ENCODE measurements around the gene SMG9. TPM values are rescaled to one million over a fixed set of nuclear protein-coding genes. Genes with fewer than 3 reads are reported as not detected.

The SMG9 gene
- total and polyA plus RNA-seq, 2 donors from 2014 or later: 25.1 to 34.6 TPM

GRCh38 chr19:43747557-43748204 lies 7.1 kb downstream of the SMG9 start:
- Histone ChIP-seq H3K9me3 (ENCODE audit: control insufficient read depth in 2 of 3, insufficient read depth in 1 of 3, low read length in 3 of 3) (no peaks in the 10 kb centered on the region), H3K4me3 (ENCODE audit: low read length in 3 of 3) (no peak overlapping the region), H3K27ac (ENCODE audit: low read depth in 2 of 2, low read length in 2 of 2) (no peak overlapping the region), H3K27me3 (ENCODE audit: control insufficient read depth, insufficient read depth, low read length) (no peaks in the 10 kb centered on the region), H3K4me1 (ENCODE audit: control insufficient read depth in 2 of 3, insufficient read depth in 2 of 3, low read depth in 1 of 3, low read length in 3 of 3) (peaks cover 0 to 3% (median 0%) of the 10 kb centered on the region in 3 donors), H3K9ac (ENCODE audit: low read length in 3 of 3) (no peak overlapping the region), H3K36me3 (ENCODE audit: control insufficient read depth in 2 of 3, insufficient read depth in 3 of 3, low read length in 3 of 3) (peaks cover 4 to 37% (median 20%) of the 10 kb centered on the region in 3 donors)
- intact Hi-C loops (cut with DNase I): no loop called here
- FAIRE-seq (no peak), DNase-seq (no peak)
- TF ChIP-seq, protein P1, sequence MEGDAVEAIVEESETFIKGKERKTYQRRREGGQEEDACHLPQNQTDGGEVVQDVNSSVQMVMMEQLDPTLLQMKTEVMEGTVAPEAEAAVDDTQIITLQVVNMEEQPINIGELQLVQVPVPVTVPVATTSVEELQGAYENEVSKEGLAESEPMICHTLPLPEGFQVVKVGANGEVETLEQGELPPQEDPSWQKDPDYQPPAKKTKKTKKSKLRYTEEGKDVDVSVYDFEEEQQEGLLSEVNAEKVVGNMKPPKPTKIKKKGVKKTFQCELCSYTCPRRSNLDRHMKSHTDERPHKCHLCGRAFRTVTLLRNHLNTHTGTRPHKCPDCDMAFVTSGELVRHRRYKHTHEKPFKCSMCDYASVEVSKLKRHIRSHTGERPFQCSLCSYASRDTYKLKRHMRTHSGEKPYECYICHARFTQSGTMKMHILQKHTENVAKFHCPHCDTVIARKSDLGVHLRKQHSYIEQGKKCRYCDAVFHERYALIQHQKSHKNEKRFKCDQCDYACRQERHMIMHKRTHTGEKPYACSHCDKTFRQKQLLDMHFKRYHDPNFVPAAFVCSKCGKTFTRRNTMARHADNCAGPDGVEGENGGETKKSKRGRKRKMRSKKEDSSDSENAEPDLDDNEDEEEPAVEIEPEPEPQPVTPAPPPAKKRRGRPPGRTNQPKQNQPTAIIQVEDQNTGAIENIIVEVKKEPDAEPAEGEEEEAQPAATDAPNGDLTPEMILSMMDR (IDR thresholded peaks at IDR 0.05; ENCODE audit: borderline replicate concordance, extremely low read depth, insufficient read depth): no peak

DNA sequence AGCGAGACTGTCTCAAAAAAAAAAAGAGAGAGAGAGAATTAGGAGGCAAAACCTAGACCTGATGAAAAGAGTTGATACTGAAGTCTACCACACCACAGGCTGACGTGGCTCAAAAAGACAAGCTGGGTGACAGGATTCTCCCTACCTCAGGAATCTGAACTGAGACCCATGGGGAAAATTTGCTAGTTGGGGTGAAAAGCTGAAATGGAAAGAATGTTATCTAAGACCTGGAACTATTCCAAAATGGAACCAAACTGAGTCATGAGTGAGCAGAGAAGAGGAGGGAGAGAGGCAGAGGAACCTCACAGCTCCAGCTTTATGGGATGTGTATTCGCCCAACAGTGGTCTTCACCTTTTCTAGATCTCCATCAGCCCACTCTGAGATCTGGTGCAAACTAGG lies 11.7 kb downstream of the SMG9 start:
- no peaks in the 10 kb centered on the region for H3K9me3 ChIP-seq (ENCODE audit: control insufficient read depth in 2 of 3, insufficient read depth in 1 of 3, low read length in 3 of 3)
- TF ChIP-seq, protein P1 (IDR thresholded peaks at IDR 0.05; ENCODE audit: borderline replicate concordance, extremely low read depth, insufficient read depth): no peak
- intact Hi-C loops (cut with DNase I): no loop called here
- FAIRE-seq: no peak
- no peak for DNase-seq
- no peaks in the 10 kb centered on the region for H3K27me3 ChIP-seq (ENCODE audit: control insufficient read depth, insufficient read depth, low read length)
- no peak overlapping the region for H3K4me3 ChIP-seq (ENCODE audit: low read length in 3 of 3)
- H3K4me1 ChIP-seq (ENCODE audit: control insufficient read depth in 2 of 3, insufficient read depth in 2 of 3, low read depth in 1 of 3, low read length in 3 of 3): no peaks in the 10 kb centered on the region
- no peak overlapping the region for H3K9ac ChIP-seq (ENCODE audit: low read length in 3 of 3)
- H3K27ac ChIP-seq (ENCODE audit: low read depth in 2 of 2, low read length in 2 of 2): no peak overlapping the region
- peaks cover 7 to 50% (median 27%) of the 10 kb centered on the region in 3 donors for H3K36me3 ChIP-seq (ENCODE audit: control insufficient read depth in 2 of 3, insufficient read depth in 3 of 3, low read length in 3 of 3)

GRCh38 chr19:43741075-43741825 lies 13.5 kb downstream of the SMG9 start:
- TF ChIP-seq, protein P1 (IDR thresholded peaks at IDR 0.05; ENCODE audit: borderline replicate concordance, extremely low read depth, insufficient read depth): no peak
- DNase-seq: no peak
- no peaks in the 10 kb centered on the region for H3K4me1 ChIP-seq (ENCODE audit: control insufficient read depth in 2 of 3, insufficient read depth in 2 of 3, low read depth in 1 of 3, low read length in 3 of 3)
- no peak for FAIRE-seq
- H3K9me3 ChIP-seq (ENCODE audit: control insufficient read depth in 2 of 3, insufficient read depth in 1 of 3, low read length in 3 of 3): no peaks in the 10 kb centered on the region
- no peak overlapping the region for H3K9ac ChIP-seq (ENCODE audit: low read length in 3 of 3)
- H3K27me3 ChIP-seq (ENCODE audit: control insufficient read depth, insufficient read depth, low read length): no peaks in the 10 kb centered on the region
- no peak overlapping the region for H3K27ac ChIP-seq (ENCODE audit: low read depth in 2 of 2, low read length in 2 of 2)
- intact Hi-C loops (cut with DNase I): no loop called here
- H3K4me3 ChIP-seq (ENCODE audit: low read length in 3 of 3): no peak overlapping the region
- peaks cover 7 to 59% (median 26%) of the 10 kb centered on the region in 3 donors for H3K36me3 ChIP-seq (ENCODE audit: control insufficient read depth in 2 of 3, insufficient read depth in 3 of 3, low read length in 3 of 3)
